CD4-positive, CD25-positive, alpha-beta regulatory T cell (primary cell): ENCODE data around the gene CCDC88C. TPM values are rescaled to one million over a fixed set of nuclear protein-coding genes. Genes with fewer than 3 reads are reported as not detected.

ENCODE experiments used
- polyA plus RNA-seq, 4 donors: library from polyadenylated mRNA; unstranded; fragments of 300-500 nt; fragmentation: Illumina TruSeq; gene quantifications; one replicate each; pipeline ENCODE4 v1.2.3, GENCODE V29; 2021
- total RNA-seq: library from RNA; stranded (reverse); gene quantifications from one replicate; pipeline ENCODE4 v1.2.3, GENCODE V29; 2022

CCDC88C gene
- total and polyA plus RNA-seq, 5 donors from 2014 or later: 25.9 to 466 (median 31.8) TPM

Other genes starting within 250 kb of the CCDC88C start
- 18.8 TPM for gene GPR68, start 173.1 kb downstream of the CCDC88C start, total RNA-seq
- gene GPR68, start 173.1 kb downstream of the CCDC88C start, polyA plus RNA-seq: 10 to 100 TPM in 2 of 4 donors, 1 to 10 TPM in 2; 8.5 to 19.1 (median 11.0) TPM
- 239 TPM for gene PPP4R3A, start 92.5 kb upstream of the CCDC88C start, total RNA-seq
- 100 to 1,000 TPM in 2 of 4 donors, 10 to 100 TPM in 2; 94.9 to 108 (median 101) TPM for gene PPP4R3A, start 92.5 kb upstream of the CCDC88C start, polyA plus RNA-seq